ENCODE data around the gene ADI1.
"Not testable (repeated sequence)": the region's sequence is repeated elsewhere in the genome, so short reads cannot be mapped to it uniquely, and the experiment has no call there.

Gene ADI1

DNA sequence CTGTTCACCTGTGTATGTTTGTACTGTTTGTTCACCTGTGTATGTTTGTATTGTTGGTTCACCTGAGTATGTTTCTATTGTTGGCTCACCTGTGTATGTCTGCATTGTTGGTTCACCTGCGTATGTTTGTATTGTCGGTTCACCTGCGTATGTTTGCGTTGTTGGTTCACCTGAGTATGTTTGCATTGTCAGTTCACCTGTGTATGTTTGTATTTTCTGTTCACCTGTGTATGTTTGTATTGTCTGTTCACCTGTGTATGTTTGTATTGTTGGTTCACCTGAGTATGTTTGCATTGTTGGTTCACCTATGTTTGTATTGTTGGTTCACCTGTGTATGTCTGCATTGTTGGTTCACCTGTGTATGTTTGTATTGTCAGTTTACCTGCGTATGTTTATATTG, 14.6 kb downstream of the ADI1 start:
- no peaks in the 10 kb centered on the region for H3K9me3 ChIP-seq (ENCODE audit: control insufficient read depth, low read length)
- no peak overlapping the region for H3K4me3 ChIP-seq (ENCODE audit: low read length)
- no peaks in the 10 kb centered on the region for H3K27me3 ChIP-seq (replicated peaks; ENCODE audit: control insufficient read depth, insufficient read depth, low read length)
- H3K9ac ChIP-seq (ENCODE audit: low read length), result no peak overlapping the region
- no peak for DNase-seq (ENCODE audit: low read depth)
- no peaks in the 10 kb centered on the region for H3K4me1 ChIP-seq (ENCODE audit: control insufficient read depth, insufficient read depth, low read length)
- H3K36me3 ChIP-seq (ENCODE audit: control insufficient read depth, insufficient read depth, low read length, severe bottlenecking), result peaks cover 70% of the 10 kb centered on the region

GRCh38 chr2:3503483-3503882, 15.8 kb downstream of the ADI1 start:
- Histone ChIP-seq H3K4me1 (ENCODE audit: control insufficient read depth, insufficient read depth, low read length) (no peaks in the 10 kb centered on the region), H3K4me3 (ENCODE audit: low read length) (no peak overlapping the region), H3K9ac (ENCODE audit: low read length) (no peak overlapping the region), H3K9me3 (ENCODE audit: control insufficient read depth, low read length) (no peaks in the 10 kb centered on the region), H3K27me3 (replicated peaks; ENCODE audit: control insufficient read depth, insufficient read depth, low read length) (no peaks in the 10 kb centered on the region), H3K36me3 (ENCODE audit: control insufficient read depth, insufficient read depth, low read length, severe bottlenecking) (peaks cover 80% of the 10 kb centered on the region)
- no peak for DNase-seq (ENCODE audit: low read depth)

DNA sequence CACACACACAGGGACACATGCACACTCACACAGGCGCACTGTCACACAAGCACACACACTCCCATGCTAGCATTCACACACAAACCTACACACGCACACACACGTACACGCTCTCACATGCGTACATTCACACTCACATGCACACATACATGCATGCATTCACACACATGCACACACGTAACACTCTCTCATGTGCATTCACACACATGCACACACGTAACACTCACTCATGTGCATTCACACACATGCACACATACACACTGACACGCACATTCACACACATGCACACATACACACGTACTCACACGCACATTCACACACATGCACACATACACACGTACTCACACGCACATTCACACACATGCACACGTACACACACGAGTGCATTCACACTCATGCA, 16.3 kb downstream of the ADI1 start:
- Histone ChIP-seq H3K36me3 (ENCODE audit: control insufficient read depth, insufficient read depth, low read length, severe bottlenecking) (peaks cover 82% of the 10 kb centered on the region), H3K4me1 (ENCODE audit: control insufficient read depth, insufficient read depth, low read length) (no peaks in the 10 kb centered on the region), H3K9me3 (ENCODE audit: control insufficient read depth, low read length) (no peaks in the 10 kb centered on the region), H3K27me3 (replicated peaks; ENCODE audit: control insufficient read depth, insufficient read depth, low read length) (no peaks in the 10 kb centered on the region), H3K9ac (ENCODE audit: low read length) (no peak overlapping the region), H3K4me3 (ENCODE audit: low read length) (no peak overlapping the region)
- DNase-seq (ENCODE audit: low read depth), result no peak

DNA sequence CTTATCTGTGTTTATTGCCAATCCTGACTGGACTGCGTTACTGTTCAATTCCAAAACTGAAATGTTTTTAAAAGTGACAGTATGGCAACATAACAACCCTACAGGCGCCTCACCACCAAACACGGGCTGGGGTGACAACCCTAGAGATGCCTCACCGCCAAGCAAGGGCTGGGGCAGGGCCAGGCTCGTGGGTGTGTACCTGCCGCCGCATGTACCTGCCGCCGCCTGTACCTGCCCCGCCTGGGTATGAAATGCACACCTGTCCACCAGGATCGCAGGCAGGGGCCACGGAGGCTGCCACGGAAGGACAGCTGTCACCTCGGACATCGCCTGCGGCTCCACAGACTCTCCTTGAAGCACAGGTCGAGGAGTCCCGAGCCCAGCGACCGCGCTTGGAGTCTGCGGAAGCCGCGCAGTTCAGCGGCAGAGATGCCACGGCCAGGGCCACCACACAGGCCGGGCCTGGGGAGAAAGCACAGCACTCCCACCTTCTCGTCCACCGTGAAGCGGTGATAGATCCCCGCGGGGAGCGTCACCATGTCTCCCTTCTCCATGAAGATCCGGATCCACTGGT, 18.9 kb downstream of the ADI1 start:
- no peak for DNase-seq (ENCODE audit: low read depth)
- Histone ChIP-seq H3K9ac (ENCODE audit: low read length) (no peak overlapping the region), H3K9me3 (ENCODE audit: control insufficient read depth, low read length) (no peaks in the 10 kb centered on the region), H3K27me3 (replicated peaks; ENCODE audit: control insufficient read depth, insufficient read depth, low read length) (no peaks in the 10 kb centered on the region), H3K4me1 (ENCODE audit: control insufficient read depth, insufficient read depth, low read length) (no peaks in the 10 kb centered on the region), H3K4me3 (ENCODE audit: low read length) (no peak overlapping the region), H3K36me3 (ENCODE audit: control insufficient read depth, insufficient read depth, low read length, severe bottlenecking) (peaks cover 87% of the 10 kb centered on the region)

- DNase-seq (ENCODE audit: low read depth), result no peak
Measured at GRCh38 chr2:3498783-3499394, 20.4 kb downstream of the ADI1 start.

DNA sequence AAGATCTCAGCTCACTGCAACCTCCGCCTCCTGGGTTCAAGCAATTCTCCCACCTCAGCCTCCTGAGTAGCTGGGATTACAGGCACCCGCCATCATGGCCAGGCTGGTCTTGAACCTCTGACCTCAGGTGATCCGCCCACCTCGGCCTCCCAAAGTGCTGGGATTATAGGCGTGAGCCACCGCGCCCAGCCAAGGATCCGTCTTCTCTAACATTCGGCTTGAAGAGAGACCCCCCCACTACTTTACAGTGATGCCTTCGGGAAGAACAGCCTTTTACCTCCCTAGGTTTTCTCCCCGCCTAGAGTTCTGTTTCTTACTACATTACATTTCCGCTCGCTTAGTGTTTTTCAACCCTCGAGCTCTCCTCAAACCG, 22.6 kb downstream of the ADI1 start:
- not testable (repeated sequence) for H3K4me3 ChIP-seq (ENCODE audit: low read length); H3K27me3 ChIP-seq (replicated peaks; ENCODE audit: control insufficient read depth, insufficient read depth, low read length); H3K9ac ChIP-seq (ENCODE audit: low read length); H3K9me3 ChIP-seq (ENCODE audit: control insufficient read depth, low read length); DNase-seq (ENCODE audit: low read depth)
- Histone ChIP-seq H3K4me1 (ENCODE audit: control insufficient read depth, insufficient read depth, low read length) (peaks cover 11% of the 10 kb centered on the region), H3K36me3 (ENCODE audit: control insufficient read depth, insufficient read depth, low read length, severe bottlenecking) (peaks cover 65% of the 10 kb centered on the region)

More at GRCh38 chr2:3498783-3499394, 20.4 kb downstream of the ADI1 start:
- H3K4me3 ChIP-seq (ENCODE audit: low read length), result no peak overlapping the region
- H3K27me3 ChIP-seq (replicated peaks; ENCODE audit: control insufficient read depth, insufficient read depth, low read length), result no peaks in the 10 kb centered on the region
- H3K9ac ChIP-seq (ENCODE audit: low read length), result no peak overlapping the region
- H3K4me1 ChIP-seq (ENCODE audit: control insufficient read depth, insufficient read depth, low read length), result peaks cover 4% of the 10 kb centered on the region
- no peaks in the 10 kb centered on the region for H3K9me3 ChIP-seq (ENCODE audit: control insufficient read depth, low read length)
- peaks cover 79% of the 10 kb centered on the region for H3K36me3 ChIP-seq (ENCODE audit: control insufficient read depth, insufficient read depth, low read length, severe bottlenecking)

DNA sequence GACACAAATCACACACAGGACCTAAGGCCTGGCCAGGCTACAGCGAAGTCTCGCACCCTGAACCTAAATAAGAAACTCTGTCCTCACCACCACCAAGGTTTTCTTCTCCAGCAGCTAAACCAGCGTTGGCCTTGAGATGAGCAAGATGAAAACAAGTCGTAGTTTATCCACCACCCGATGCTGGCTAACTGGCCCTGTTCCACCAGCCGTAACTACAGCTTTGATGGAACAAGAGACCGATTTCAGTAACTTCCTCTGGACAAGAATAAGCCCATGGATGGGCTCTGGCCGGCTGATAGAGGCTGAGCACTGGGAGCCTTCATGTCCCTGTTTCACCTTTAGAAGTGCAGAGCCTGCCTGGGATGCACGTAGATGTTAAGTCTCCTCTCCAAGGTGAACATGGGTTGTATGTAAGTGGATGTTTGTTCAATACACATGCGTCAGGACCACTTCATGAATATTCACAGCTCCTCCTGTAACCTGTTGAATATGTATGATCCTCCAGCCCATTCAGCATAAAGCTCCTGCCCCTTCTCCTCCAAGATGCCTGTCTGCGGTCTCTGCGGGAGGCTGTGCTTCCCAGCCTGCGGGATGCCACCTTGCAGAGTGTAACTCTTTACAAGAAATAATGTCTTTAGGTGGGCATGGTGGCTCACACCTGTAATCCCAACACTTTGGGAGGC, 24.2 kb downstream of the ADI1 start:
- H3K4me3 ChIP-seq (ENCODE audit: low read length), result no peak overlapping the region
- H3K4me1 ChIP-seq (ENCODE audit: control insufficient read depth, insufficient read depth, low read length), result peaks cover 11% of the 10 kb centered on the region
- no peaks in the 10 kb centered on the region for H3K27me3 ChIP-seq (replicated peaks; ENCODE audit: control insufficient read depth, insufficient read depth, low read length)
- no peak overlapping the region for H3K9ac ChIP-seq (ENCODE audit: low read length)
- no peak for DNase-seq (ENCODE audit: low read depth)
- peaks cover 53% of the 10 kb centered on the region for H3K36me3 ChIP-seq (ENCODE audit: control insufficient read depth, insufficient read depth, low read length, severe bottlenecking)
- H3K9me3 ChIP-seq (ENCODE audit: control insufficient read depth, low read length), result no peaks in the 10 kb centered on the region

DNA sequence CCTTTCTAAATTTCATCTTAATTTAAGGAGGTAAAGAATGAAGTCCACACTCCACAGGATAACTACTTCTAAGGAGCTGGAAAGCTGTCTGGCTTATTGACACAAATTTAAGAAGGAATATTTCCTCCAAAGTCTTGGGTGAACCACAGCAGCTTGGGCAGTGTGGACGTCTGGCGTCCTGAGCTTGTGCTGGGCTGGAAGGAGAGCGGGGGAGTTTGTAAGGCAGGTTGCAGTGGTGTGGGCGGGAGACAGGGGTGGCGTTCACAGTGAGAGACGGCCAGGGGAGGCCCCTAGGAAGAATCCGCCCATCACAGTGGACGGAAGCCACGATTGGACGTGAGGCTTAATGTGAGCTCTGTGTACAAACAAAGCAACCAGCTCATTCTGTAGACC, 25.7 kb downstream of the ADI1 start:
- H3K36me3 ChIP-seq (ENCODE audit: control insufficient read depth, insufficient read depth, low read length, severe bottlenecking), result peaks cover 38% of the 10 kb centered on the region
- no peaks in the 10 kb centered on the region for H3K27me3 ChIP-seq (replicated peaks; ENCODE audit: control insufficient read depth, insufficient read depth, low read length)
- H3K9me3 ChIP-seq (ENCODE audit: control insufficient read depth, low read length), result no peaks in the 10 kb centered on the region
- H3K4me3 ChIP-seq (ENCODE audit: low read length), result peak overlapping the region; percentile 26
- peaks cover 11% of the 10 kb centered on the region for H3K4me1 ChIP-seq (ENCODE audit: control insufficient read depth, insufficient read depth, low read length)
- DNase-seq (ENCODE audit: low read depth), result peak; percentile 8
- H3K9ac ChIP-seq (ENCODE audit: low read length), result peak overlapping the region; percentile 45

GRCh38 chr2:3492951-3493614, 26.2 kb downstream of the ADI1 start:
- H3K4me3 ChIP-seq (ENCODE audit: low read length), result peak overlapping the region; percentile 26
- no peaks in the 10 kb centered on the region for H3K9me3 ChIP-seq (ENCODE audit: control insufficient read depth, low read length)
- peaks cover 14% of the 10 kb centered on the region for H3K4me1 ChIP-seq (ENCODE audit: control insufficient read depth, insufficient read depth, low read length)
- DNase-seq (ENCODE audit: low read depth), result peak; percentile 89
- peaks cover 33% of the 10 kb centered on the region for H3K36me3 ChIP-seq (ENCODE audit: control insufficient read depth, insufficient read depth, low read length, severe bottlenecking)
- no peaks in the 10 kb centered on the region for H3K27me3 ChIP-seq (replicated peaks; ENCODE audit: control insufficient read depth, insufficient read depth, low read length)
- H3K9ac ChIP-seq (ENCODE audit: low read length), result peak overlapping the region; percentile 45

GRCh38 chr2:3492475-3492787, 26.9 kb downstream of the ADI1 start:
- not testable (repeated sequence) for H3K27me3 ChIP-seq (replicated peaks; ENCODE audit: control insufficient read depth, insufficient read depth, low read length); DNase-seq (ENCODE audit: low read depth); H3K9me3 ChIP-seq (ENCODE audit: control insufficient read depth, low read length); H3K4me3 ChIP-seq (ENCODE audit: low read length); H3K9ac ChIP-seq (ENCODE audit: low read length)
- H3K36me3 ChIP-seq (ENCODE audit: control insufficient read depth, insufficient read depth, low read length, severe bottlenecking), result peaks cover 26% of the 10 kb centered on the region
- H3K4me1 ChIP-seq (ENCODE audit: control insufficient read depth, insufficient read depth, low read length), result peaks cover 21% of the 10 kb centered on the region

GRCh38 chr2:3491716-3492474, 27.4 kb downstream of the ADI1 start:
- no peak for DNase-seq (ENCODE audit: low read depth)
- Histone ChIP-seq H3K9me3 (ENCODE audit: control insufficient read depth, low read length) (no peaks in the 10 kb centered on the region), H3K4me3 (ENCODE audit: low read length) (no peak overlapping the region), H3K27me3 (replicated peaks; ENCODE audit: control insufficient read depth, insufficient read depth, low read length) (no peaks in the 10 kb centered on the region), H3K36me3 (ENCODE audit: control insufficient read depth, insufficient read depth, low read length, severe bottlenecking) (peaks cover 21% of the 10 kb centered on the region), H3K9ac (ENCODE audit: low read length) (no peak overlapping the region), H3K4me1 (ENCODE audit: control insufficient read depth, insufficient read depth, low read length) (peaks cover 22% of the 10 kb centered on the region)

All from adipocyte (in vitro differentiated cells).